ENCODE data around the gene RSPH3. TPM values are rescaled to one million over a fixed set of nuclear protein-coding genes. Genes with fewer than 3 reads are reported as not detected.

RSPH3 gene
- total and polyA plus RNA-seq, 2 of the 13 experiments (the other 11 are each of a cell fraction or from before 2014, with no cell fraction given) = 1.3 to 3.5 TPM

DNA sequence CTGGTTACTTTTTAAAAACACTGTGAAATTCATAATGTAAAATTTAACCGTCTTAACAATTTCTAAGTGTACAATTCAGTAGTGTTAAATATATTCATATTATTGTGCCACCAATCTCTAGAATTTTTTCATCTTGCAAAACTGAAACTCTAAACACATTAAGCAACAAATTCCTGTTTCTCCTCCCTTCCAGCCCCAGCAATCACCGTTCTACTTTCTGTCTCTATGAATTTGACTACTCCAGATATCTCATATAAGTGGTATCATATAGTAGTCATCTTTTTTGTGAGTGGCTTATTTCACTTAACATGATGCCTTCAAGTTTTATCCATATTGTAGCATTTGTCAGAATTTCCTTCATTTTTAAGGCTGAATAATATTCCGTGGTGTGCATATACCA is 44.7 kb downstream of the RSPH3 start:
- CTCF ChIA-PET (ENCODE audit: low intra/inter-chr PET ratio, low total read pairs) = no interaction called here
- Histone ChIP-seq H2AFZ (ENCODE audit: low read length) (no peak overlapping the region), H3K4me3 (replicated peaks in 1 of 3; ENCODE audit: insufficient read depth in 1 of 3, low read depth in 2 of 3, low read length in 3 of 3) (no peak overlapping the region), H3K9me3 (ENCODE audit: low read length) (no peaks in the 10 kb centered on the region), H3K4me2 (ENCODE audit: low read depth, low read length) (no peak overlapping the region), H4K20me1 (ENCODE audit: insufficient read depth, low read length) (no peaks in the 10 kb centered on the region), H3K9ac (ENCODE audit: insufficient read depth, low read depth, low read length) (no peak overlapping the region), H3K27me3 (ENCODE audit: control insufficient read depth in 1 of 2, insufficient read depth in 2 of 2, low read length in 2 of 2) (no peaks in the 10 kb centered on the region), H3K79me2 (ENCODE audit: insufficient read depth, low read length) (no peaks in the 10 kb centered on the region), H3K36me3 (replicated peaks in 1 of 2; ENCODE audit: control insufficient read depth in 1 of 2, insufficient read depth in 2 of 2, low read length in 2 of 2) (no peaks in the 10 kb centered on the region), H3K27ac (ENCODE audit: extremely low read length, insufficient read depth, low read length) (no peak overlapping the region), H3K4me1 (ENCODE audit: insufficient read depth, low read length) (peaks cover 13% of the 10 kb centered on the region)
- in situ Hi-C loops (cut with HindIII; ENCODE audit: extremely low pct_ligation_motif_present, low pct_unique_long_range_greater_than_20kb) (loop anchor here (25.0 kb wide), 1 partner anchor 743 kb away; no protein-coding TSS in a partner anchor), intact Hi-C loops (cut with micrococcal nuclease; ENCODE audit: unreplicated experiment) (no loop called here)
- TF ChIP-seq, protein P1, sequence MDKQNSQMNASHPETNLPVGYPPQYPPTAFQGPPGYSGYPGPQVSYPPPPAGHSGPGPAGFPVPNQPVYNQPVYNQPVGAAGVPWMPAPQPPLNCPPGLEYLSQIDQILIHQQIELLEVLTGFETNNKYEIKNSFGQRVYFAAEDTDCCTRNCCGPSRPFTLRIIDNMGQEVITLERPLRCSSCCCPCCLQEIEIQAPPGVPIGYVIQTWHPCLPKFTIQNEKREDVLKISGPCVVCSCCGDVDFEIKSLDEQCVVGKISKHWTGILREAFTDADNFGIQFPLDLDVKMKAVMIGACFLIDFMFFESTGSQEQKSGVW (CRISPR knock-in tag; IDR thresholded peaks at IDR 0.05; ENCODE audit: borderline replicate concordance) = no peak
- TF ChIP-seq, protein P2, sequence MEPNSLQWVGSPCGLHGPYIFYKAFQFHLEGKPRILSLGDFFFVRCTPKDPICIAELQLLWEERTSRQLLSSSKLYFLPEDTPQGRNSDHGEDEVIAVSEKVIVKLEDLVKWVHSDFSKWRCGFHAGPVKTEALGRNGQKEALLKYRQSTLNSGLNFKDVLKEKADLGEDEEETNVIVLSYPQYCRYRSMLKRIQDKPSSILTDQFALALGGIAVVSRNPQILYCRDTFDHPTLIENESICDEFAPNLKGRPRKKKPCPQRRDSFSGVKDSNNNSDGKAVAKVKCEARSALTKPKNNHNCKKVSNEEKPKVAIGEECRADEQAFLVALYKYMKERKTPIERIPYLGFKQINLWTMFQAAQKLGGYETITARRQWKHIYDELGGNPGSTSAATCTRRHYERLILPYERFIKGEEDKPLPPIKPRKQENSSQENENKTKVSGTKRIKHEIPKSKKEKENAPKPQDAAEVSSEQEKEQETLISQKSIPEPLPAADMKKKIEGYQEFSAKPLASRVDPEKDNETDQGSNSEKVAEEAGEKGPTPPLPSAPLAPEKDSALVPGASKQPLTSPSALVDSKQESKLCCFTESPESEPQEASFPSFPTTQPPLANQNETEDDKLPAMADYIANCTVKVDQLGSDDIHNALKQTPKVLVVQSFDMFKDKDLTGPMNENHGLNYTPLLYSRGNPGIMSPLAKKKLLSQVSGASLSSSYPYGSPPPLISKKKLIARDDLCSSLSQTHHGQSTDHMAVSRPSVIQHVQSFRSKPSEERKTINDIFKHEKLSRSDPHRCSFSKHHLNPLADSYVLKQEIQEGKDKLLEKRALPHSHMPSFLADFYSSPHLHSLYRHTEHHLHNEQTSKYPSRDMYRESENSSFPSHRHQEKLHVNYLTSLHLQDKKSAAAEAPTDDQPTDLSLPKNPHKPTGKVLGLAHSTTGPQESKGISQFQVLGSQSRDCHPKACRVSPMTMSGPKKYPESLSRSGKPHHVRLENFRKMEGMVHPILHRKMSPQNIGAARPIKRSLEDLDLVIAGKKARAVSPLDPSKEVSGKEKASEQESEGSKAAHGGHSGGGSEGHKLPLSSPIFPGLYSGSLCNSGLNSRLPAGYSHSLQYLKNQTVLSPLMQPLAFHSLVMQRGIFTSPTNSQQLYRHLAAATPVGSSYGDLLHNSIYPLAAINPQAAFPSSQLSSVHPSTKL (CRISPR knock-in tag; IDR thresholded peaks at IDR 0.05) = no peak
- TF ChIP-seq THYN1 (CRISPR knock-in tag; IDR thresholded peaks at IDR 0.05; ENCODE audit: borderline replicate concordance, low read depth) (no peak), ZNF674 (CRISPR knock-in tag; IDR thresholded peaks at IDR 0.05; ENCODE audit: low read depth) (no peak)
- TF ChIP-seq, protein P3, sequence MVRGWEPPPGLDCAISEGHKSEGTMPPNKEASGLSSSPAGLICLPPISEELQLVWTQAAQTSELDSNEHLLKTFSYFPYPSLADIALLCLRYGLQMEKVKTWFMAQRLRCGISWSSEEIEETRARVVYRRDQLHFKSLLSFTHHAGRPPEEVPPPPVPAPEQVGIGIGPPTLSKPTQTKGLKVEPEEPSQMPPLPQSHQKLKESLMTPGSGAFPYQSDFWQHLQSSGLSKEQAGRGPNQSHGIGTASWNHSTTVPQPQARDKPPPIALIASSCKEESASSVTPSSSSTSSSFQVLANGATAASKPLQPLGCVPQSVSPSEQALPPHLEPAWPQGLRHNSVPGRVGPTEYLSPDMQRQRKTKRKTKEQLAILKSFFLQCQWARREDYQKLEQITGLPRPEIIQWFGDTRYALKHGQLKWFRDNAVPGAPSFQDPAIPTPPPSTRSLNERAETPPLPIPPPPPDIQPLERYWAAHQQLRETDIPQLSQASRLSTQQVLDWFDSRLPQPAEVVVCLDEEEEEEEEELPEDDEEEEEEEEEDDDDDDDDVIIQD (CRISPR knock-in tag; IDR thresholded peaks at IDR 0.05; ENCODE audit: low read depth) = no peak
- TF ChIP-seq, protein P4, sequence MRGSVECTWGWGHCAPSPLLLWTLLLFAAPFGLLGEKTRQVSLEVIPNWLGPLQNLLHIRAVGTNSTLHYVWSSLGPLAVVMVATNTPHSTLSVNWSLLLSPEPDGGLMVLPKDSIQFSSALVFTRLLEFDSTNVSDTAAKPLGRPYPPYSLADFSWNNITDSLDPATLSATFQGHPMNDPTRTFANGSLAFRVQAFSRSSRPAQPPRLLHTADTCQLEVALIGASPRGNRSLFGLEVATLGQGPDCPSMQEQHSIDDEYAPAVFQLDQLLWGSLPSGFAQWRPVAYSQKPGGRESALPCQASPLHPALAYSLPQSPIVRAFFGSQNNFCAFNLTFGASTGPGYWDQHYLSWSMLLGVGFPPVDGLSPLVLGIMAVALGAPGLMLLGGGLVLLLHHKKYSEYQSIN (CRISPR knock-in tag; IDR thresholded peaks at IDR 0.05; ENCODE audit: borderline replicate concordance) = no peak
- FAIRE-seq (no peak), ATAC-seq (no peak), DNase-seq (ENCODE audit: low spot score) (no peak)
- WGBS (ENCODE audit: low lambda C conversion rate) = 54% methylated on average over 3 of the region's 3 CpGs
- POLR2A ChIA-PET = no interaction called here
- no TSS peak for BruUV-seq (replicated peaks)
